ENCODE results near the gene PITPNC1.
A peak's percentile ranks its signal among the peaks of the same experiment; 100 is the strongest.
"Not testable (repeated sequence)": the region's sequence is repeated elsewhere in the genome, so short reads cannot be mapped to it uniquely, and the experiment has no call there.

The PITPNC1 gene

DNA sequence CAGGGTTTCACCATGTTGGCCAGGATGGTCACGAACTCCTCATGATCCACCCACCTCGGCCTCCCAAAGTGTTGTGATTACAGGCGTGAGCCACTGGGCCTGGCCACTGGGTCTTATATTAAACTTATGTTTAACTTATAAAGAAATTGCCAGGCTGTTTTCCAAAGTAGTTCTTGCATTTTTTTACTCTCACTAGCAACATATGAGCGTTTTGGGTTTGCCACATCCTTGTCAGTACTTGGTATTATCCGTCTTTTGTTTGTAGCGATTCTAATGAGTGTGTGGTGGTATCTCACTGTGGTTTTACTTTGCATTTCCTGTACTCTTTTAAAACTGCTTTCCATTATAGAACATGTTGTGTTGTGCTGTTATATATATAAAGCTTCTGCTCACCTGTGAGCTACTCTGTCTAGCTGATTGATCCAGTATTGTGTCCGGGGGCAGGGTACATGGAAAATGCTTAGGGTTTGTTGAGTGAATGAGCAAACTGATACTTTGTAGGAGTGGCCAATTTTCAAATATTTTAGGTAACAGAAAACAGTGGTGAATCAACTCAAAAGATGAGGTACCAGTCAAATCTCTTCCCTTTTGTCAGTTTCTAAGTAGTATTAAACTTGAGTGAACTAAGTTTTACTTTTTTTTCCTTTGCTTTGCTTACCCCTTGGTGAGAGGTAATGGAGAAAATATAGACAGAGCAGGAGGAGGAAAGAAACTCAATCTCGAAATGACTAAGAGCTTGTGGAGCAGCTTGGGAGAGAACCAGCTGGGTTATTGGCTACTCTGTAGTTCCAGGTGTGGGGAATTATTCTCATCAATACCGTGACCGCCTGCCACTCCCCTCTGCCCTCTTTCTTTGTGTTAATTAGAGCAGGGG lies 75.8 kb downstream of the PITPNC1 start:
- FAIRE-seq, result no peak

GRCh38 chr17:67456103-67456502 lies 79.0 kb downstream of the PITPNC1 start:
- DNase-seq (ENCODE audit: insufficient read length, low spot score), result no peak
- FAIRE-seq, result no peak

More for the DNA sequence above, 75.8 kb downstream of the PITPNC1 start:
- no peak for DNase-seq (ENCODE audit: insufficient read length, low spot score)

DNA sequence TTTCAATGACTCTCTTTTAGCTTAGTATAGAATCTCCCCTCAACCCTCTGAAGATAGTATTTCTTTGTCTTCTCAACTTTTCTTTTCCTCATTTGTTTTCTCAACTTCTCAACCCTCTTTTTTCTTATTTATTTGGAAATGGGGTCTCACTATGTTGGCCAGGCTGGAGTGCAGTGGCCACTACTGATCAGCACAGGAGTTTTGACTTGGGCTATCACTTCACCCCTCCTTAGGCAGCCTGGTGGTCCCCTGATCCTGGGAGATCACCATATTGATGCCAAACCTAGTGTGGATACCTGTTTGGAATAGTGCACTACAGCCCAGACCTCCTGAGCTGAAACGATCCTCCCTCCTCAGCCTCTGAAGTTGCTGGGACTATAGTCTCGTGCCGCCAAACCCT lies 79.8 kb downstream of the PITPNC1 start:
- DNase-seq (ENCODE audit: insufficient read length, low spot score), result no peak
- FAIRE-seq, result no peak

DNA sequence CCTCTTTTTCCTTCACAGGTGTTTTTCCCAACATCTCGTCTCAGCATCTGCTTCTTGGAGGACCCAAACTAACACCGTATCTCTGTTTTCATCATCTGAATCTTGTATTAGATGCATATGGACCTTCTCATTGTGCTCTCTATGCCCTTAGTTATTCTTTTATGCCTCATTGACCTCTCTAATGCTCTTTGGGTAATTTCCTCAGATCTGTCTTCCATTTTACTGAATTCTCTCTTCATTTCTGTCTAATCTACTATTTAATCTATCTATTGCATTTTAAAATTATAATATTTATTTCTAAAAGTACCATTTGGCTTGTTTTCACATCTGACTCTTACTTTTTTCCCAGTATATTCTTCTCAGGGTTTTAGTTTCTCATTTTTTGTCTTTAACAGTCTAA lies 81.1 kb downstream of the PITPNC1 start:
- no peak for DNase-seq (ENCODE audit: insufficient read length, low spot score)
- no peak for FAIRE-seq

- no peak for DNase-seq (ENCODE audit: insufficient read length, low spot score)
- FAIRE-seq, result no peak
Observed at GRCh38 chr17:67459985-67460384, 82.9 kb downstream of the PITPNC1 start.

DNA sequence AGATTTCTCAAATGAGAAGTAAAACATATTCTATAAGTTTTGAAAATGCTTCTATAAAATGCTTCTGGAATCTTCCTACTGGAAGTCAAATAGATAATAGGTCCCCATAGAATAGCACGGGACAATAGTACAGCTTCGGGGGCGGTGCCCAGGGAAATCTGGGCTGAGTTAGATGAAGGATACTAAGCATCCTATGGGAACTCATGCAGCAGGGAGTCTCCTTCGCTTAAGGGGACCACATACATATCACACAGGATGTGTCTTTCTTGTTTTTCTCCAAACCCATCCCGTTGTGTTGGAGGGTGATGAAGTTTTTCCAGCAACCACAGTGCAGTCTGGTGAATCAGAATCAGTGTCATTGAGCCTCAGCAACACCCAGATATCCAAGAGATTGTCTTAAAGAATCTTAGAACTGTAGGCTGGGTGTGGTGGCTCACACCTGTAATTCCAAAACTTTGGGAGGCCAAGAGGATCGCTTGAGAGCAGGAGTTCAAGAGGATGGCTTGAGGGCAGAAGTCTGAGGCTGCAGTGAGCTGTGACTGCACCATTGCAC lies 84.2 kb downstream of the PITPNC1 start:
- FAIRE-seq (no peak), DNase-seq (ENCODE audit: insufficient read length, low spot score) (no peak)

DNA sequence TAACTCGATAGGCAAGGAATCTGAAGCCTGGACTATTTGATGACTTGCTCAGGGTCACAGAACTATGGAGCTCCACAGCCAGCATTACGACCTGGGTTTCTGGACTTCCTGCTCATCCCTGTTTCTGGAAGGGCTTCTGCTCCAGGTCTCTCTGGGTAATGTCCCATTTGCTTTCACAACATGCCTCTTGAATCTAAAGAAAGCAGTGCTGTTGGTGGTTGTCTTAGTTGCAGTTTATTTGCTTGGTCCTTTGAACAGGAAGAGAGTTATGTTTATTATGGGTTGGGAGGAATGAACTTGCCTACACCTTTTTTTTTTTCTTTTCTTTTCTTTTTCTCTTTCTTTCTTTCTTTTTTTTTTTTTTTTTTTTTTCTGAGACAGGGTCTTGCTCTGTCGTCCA lies 84.8 kb downstream of the PITPNC1 start:
- DNase-seq (ENCODE audit: insufficient read length, low spot score), result no peak
- FAIRE-seq, result no peak

GRCh38 chr17:67466251-67466796 lies 89.2 kb downstream of the PITPNC1 start:
- DNase-seq (ENCODE audit: insufficient read length, low spot score) (no peak), FAIRE-seq (no peak)

- DNase-seq (ENCODE audit: insufficient read length, low spot score) (no peak), FAIRE-seq (no peak)
Observed at GRCh38 chr17:67467500-67468455, 90.7 kb downstream of the PITPNC1 start.

GRCh38 chr17:67469208-67469980 lies 92.3 kb downstream of the PITPNC1 start:
- FAIRE-seq (no peak), DNase-seq (ENCODE audit: insufficient read length, low spot score) (no peak)

- no peak for FAIRE-seq
- no peak for DNase-seq (ENCODE audit: insufficient read length, low spot score)
Observed at GRCh38 chr17:67470163-67470562, 93.1 kb downstream of the PITPNC1 start.

- DNase-seq (ENCODE audit: insufficient read length, low spot score), result no peak
- no peak for FAIRE-seq
Observed at GRCh38 chr17:67471118-67471517, 94.0 kb downstream of the PITPNC1 start.

- not testable (repeated sequence) for DNase-seq (ENCODE audit: insufficient read length, low spot score)
Observed at GRCh38 chr17:67472606-67473005, 95.5 kb downstream of the PITPNC1 start.

DNA sequence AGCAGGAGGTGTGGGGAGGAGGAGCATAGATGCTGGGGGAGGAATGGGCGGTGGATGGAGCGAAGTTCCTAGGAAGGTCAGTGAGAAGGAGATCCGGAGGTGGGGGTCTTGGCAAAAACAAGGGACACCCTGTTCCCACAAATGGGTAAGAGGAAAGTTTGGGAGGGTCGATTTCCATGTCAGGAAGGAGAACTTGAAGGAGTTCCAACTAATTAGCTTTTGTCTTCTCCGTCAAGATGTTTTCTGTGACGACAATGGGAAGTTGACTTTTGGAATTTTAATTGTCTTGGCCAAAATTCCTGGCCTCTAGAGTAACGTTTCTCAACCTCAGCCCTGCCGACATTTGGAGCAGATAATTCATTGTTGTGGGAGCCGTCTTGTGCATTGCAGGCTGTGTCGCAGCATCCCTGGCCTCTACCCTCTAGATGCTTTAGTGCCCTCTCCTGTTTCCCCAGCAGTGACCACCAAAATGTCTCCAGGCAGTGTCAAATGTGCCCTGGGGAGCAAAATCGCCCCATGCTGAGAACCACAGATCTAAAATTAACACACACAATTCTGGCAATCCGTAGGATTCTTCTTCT lies 97.1 kb downstream of the PITPNC1 start:
- FAIRE-seq (no peak), DNase-seq (ENCODE audit: insufficient read length, low spot score) (no peak)

More at GRCh38 chr17:67472606-67473005, 95.5 kb downstream of the PITPNC1 start:
- FAIRE-seq, result not testable (repeated sequence)

DNA sequence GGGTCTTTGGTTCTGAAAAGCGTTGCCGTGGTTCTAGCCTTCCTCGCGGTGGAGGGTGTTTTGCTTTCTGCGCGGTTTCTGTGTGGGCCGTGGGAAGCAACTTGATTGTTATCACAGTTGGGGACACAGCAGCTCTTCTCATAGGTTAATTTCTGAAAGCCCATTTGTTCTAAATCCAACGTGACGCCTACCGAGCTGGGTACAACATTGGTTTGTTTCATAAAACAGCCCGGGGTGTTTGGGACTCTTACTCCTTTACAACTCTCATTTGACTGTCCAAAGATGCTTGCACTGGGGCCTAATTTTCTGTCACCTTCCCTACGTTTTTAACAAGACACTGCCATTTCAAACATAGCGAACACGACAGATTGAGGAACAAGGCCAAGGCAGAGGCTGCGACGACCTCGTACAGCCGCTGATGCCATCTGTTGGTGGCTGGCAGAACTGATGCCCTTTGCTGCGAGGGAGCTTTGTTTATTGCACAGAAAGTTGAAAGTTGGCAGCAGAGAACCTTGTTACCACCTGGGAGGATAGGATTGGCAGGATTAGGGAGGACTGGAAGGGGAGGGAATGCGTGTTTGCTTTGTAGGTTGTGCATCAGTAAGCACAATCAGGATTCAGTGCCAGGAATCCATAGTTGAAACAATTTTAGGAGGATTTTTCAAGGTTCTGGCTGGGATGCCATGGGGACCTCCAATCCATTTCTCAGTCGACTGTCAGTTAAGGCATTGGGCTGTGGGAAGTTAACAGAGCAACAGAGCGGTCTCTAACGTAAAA lies 98.3 kb downstream of the PITPNC1 start:
- DNase-seq (ENCODE audit: insufficient read length, low spot score), result peak; percentile 57
- FAIRE-seq, result peak; percentile 94

DNA sequence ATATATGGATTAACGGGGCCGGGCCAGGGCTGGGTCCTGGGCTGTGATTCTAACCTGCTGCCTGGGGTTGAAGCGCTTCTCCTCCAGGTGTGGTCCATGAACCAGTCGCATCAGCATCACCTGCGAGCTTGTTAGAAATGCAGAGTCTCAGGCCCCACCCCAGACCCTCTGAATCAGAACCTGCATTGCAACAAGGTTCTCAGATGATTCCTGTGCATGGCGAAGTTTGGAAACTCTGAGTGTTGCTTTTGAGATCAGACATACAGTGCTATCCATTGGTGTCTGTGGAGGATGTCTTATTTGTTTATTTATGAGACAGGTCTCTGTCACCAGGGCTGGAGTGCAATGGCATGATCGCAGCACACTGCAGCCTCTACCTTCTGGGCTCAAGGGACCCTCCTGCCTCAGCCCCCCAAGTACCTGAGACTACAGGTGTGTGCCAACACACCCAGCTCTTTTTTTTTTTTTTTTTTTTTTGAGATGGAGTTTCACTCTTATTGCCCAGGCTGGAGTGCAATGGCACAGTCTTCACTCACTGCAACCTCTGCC lies 99.8 kb downstream of the PITPNC1 start:
- FAIRE-seq (no peak), DNase-seq (ENCODE audit: insufficient read length, low spot score) (no peak)

GRCh38 chr17:67477687-67478086 lies 100.6 kb downstream of the PITPNC1 start:
- DNase-seq (ENCODE audit: insufficient read length, low spot score), result no peak
- no peak for FAIRE-seq

- DNase-seq (ENCODE audit: insufficient read length, low spot score) (no peak), FAIRE-seq (no peak)
Observed at GRCh38 chr17:67478401-67479041, 101.4 kb downstream of the PITPNC1 start.
